Stimulated activated CD4-positive, alpha-beta T cell treated with anti-CD3 and anti-CD28 coated beads, Interleukin-15, amount 100 ng/mL, for 48 hours (primary cell): ENCODE results near the gene ZNF581.

ENCODE experiments used
- DNase-seq, 2 donors: peaks; one replicate each; pipeline ENCODE4 v3.0.0-alpha.2; 2020; ENCODE audit warnings: low read depth in 2 of 2

ZNF581 gene

DNA sequence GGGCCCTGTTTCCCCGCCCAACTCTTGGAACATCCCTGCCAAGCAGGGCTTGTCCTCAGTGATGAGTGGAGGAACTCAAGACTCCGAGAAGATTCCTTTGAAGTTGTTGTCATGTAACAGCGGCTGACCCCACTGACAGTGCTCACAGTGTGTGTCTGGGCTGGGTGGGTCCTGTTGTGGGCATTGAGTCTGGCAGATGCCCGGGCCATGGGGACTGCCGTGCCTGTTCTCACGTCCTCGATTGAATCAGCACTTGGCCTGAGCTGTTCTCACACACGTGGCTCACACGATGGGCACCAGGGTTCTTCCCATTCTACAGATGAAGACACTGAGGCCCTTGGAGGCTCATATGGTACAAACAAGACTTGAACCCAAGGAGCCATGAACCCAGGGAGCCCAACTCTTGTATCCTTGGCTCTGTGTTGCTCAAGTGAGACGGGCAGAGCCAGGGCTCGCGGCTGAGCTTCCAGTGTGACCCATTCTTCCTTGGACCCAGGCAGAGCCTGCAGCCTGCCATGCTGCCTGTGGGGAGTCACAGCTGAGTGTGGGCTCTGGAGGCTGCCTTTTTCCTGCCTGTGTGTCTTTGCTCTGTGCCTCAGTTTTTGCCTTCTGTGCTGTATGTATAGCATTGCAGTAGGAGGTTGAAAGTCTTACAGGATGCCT lies 23.0 kb downstream of the ZNF581 start:
- no peak for DNase-seq

DNA sequence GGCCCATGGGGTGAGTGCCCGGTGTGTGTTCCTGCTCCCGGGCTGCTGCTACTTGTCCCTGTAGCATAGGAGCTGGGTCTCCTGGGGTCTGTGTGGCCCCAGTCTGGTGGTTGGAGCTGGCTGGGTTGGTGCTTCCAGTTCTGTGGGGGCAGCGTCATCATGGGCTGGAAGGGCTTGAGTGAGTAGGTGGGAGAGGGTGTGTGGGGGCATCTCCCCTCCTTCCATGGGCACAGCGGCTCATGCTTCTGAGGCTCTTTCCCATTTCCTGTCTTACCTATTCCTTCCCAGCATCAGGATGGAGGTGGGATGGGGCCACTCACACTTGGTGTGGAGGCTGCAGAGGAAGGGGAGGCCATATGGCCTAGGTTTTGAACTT lies 23.5 kb downstream of the ZNF581 start:
- DNase-seq: no peak

DNA sequence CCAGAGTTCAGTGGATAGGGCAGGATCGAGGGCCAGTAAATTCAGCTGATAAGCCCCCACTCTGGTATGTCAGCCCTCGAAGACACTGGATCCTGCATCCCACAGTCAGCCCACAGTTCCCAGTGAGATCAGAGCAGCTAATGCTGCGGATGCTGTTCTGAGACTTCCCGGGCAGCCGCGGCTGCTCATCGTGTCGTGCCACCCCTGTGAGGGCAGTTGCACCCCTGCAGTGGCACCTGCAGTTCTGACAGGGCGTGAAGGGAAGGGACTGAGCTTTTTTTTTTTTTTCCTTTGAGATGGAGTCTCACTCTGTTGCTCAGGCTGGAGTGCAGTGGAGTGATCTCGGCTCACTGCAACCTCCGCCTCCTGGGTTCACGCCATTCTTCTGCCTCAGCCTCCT lies 24.1 kb downstream of the ZNF581 start:
- DNase-seq: no peak

DNA sequence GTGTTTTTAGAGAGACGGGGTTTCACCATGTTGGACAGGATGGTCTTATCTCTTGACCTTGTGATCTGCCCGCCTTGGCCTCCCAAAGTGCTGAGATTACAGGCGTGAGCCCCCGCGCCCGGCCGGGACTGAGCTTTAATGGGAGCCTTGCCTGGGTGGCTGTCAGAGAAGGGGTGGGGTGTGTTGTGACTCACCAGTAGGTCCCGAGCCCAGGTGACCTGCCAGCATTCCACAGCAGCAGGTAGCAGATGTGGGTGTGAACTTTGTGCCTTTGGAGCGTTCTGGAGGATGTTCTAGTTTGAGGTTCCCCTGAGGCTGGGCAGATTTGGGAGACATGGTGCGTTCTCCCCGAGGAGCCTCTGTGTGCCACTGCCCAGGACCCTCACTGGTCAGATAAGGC lies 24.5 kb downstream of the ZNF581 start:
- no peak for DNase-seq

DNA sequence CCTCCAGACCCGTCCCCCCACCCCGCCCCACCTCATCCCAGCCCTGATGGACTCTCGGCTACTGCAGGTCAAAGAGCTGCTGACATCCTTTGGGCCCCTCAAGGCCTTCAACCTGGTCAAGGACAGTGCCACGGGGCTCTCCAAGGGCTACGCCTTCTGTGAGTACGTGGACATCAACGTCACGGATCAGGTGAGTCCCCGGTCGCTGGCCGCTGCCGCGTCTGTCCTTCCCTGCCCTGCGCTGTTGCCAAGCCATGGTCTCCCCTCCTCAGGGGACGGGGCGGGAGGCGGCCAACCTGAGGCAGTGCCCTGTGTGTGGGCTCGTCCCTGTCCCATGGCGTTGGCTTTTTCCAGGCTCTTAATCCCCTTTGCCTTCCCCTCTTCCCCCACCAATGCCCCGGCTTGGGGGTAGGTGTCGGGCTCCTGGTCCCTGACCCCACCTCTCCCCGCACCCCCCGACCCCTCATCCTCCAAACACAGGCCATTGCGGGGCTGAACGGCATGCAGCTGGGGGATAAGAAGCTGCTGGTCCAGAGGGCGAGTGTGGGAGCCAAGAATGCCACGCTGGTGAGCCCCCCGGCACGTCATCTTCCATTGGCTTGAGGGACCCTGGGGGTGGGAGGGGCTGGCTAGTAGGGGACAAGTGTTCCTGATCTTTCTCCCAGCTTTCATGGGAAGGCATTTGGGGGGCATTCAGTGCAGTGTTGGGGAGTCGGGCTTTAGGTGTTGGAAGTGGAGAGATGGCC lies 25.3 kb downstream of the ZNF581 start:
- no peak for DNase-seq

DNA sequence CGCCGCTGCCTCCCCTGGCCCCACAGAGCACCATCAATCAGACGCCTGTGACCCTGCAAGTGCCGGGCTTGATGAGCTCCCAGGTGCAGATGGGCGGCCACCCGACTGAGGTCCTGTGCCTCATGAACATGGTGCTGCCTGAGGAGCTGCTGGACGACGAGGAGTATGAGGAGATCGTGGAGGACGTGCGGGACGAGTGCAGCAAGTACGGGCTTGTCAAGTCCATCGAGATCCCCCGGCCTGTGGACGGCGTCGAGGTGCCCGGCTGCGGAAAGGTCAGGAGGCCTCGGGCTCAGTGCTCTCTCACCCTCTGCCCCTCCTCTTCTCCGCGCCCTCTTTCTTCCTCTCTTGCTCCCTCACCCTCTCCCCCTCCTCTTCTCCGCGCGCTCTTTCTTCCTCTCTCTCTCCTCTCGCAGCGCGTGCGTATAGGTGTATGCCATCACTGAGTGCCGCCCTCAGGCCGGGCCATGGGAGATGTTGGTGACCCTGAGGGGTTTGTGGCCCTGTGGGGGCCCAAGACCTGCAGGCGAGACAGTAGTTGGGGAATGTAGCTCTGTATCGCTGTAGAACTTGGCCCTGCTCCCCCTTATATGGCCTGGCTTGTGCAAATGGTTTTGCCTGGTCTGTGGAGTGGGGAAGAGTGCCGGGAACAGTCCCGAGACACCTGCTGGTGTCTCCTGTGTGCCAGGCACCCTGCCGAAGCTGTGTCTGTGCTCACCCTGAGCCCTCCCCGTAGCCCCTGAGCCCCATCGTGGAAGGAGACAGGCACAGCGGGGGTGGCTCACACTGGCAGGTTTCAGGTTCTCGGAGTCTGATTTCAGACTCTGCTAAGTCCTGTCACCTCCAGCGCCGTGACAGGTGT lies 26.2 kb downstream of the ZNF581 start:
- no peak for DNase-seq

DNA sequence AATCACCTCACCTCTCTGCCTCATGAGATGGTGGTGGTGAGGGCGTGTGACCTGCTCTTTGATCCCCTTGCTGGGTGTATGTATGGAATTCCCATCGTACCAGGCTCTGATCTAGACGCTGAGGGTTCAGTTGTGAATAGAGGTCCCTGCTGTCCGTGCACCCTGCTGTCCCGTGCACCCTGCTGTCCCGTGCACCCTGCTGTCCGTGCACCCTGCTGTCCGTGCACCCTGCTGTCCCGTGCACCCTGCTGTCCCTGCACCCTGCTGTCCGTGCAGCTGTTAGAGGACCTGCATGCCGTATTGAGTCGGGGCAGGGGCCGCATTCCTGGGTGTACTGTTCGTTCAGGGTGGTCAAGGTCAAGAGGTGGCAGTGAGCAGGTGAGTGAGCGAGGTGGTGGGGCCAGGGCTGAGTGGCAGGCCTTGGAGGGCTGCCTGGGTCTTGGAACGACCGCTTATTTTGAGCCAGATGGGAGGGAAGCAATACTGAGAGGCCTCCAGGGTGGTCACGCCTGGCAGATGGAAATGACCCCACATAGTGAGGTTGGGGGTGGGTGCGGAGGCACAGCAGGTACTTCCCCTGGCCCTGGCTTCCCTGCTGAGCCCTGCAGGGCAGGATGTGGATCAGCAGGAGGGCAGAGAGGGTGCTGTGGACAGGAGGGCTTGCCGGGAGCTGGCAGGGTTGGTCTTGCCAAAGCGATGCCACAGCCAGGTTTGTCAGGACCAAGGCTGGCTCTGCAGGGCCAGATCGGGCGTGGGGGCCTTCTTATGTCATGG lies 27.0 kb downstream of the ZNF581 start:
- no peak for DNase-seq

DNA sequence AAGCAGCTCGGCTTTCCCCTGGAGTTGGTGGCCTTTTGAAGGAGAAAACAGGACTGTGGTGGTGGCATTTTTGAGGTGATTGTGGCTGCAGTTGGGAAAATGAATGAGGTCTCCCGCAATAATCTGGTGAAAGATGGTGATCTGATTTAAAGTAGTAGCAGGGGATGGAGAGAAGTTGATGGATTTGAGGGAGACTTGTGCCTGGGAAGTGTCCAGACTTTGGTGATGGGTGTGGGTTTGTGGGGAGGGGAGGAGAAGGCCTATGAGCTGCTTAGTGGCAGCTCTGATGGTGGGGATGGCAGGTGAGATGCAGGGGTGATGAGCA lies 27.6 kb downstream of the ZNF581 start:
- DNase-seq: no peak

DNA sequence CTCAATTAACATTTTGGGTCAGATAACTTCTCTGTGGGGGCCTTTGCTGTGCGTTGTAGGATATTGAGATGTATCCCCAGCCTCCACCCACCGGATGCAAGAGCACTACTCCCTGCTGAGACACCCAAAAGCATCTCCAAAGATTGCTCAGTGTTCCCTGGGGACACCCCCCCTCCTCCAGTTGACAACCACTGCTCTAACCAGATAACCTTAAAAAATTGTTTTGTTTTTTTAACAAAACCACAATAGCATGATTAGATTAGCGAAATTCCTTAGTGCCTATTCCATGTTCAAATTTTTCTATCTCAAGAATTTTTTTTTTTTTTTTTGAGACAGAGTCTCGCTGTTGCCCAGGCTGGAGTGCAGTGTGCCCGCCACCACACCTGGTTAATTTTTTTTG lies 29.0 kb downstream of the ZNF581 start:
- DNase-seq: no peak

DNA sequence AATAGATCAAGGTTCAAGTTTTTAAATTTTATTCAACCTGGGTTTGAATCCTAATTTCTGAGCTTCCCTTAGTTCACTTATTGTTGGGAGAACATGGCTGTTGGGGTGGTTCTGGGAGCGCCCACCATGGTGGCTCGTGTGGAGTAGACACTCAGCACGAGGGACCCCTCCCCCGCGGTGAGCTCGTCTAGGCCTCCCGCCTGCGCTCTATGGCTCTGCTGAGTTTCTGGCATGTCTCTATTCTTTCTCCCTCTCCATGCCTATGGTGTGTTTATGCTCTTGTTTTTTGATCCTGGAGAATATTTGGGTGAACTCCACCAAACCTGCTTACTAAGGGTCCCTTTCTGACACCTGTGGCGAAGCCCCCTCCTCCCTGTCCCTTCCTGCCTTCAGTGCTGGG lies 30.0 kb downstream of the ZNF581 start:
- DNase-seq: no peak

DNA sequence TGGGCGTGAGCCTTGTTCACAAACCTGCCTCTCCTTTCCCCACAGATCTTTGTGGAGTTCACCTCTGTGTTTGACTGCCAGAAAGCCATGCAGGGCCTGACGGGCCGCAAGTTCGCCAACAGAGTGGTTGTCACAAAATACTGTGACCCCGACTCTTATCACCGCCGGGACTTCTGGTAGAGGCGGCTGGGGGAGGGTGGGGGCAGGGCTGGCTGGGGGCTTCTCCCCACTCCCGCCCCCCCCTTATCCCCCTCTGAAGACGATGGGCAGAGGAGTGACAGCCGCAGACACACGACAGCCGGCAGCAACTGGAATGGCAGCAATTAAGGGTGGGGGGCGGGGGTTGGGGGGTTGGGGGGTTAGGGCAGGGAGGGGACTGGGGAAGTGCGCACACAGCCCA lies 30.4 kb downstream of the ZNF581 start:
- DNase-seq: no peak

DNA sequence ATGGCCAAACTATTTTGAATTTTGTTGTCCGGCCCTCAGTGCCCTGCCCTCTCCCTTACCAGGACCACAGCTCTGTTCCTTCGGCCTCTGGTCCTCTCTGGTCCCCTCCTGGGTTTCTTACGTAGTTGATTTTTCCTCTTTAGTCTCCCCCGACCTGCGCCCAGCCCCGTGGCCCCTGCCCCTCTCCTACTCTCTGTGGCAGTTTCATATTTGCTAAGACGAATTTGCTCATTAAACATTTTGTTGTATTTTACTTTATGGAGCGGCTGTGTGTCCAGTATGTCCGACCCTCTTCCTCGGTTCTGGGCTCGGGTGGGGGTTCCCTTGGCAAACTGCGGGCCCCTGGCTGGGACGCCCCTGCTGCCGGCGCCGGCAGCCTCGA lies 31.0 kb downstream of the ZNF581 start:
- DNase-seq: no peak

DNA sequence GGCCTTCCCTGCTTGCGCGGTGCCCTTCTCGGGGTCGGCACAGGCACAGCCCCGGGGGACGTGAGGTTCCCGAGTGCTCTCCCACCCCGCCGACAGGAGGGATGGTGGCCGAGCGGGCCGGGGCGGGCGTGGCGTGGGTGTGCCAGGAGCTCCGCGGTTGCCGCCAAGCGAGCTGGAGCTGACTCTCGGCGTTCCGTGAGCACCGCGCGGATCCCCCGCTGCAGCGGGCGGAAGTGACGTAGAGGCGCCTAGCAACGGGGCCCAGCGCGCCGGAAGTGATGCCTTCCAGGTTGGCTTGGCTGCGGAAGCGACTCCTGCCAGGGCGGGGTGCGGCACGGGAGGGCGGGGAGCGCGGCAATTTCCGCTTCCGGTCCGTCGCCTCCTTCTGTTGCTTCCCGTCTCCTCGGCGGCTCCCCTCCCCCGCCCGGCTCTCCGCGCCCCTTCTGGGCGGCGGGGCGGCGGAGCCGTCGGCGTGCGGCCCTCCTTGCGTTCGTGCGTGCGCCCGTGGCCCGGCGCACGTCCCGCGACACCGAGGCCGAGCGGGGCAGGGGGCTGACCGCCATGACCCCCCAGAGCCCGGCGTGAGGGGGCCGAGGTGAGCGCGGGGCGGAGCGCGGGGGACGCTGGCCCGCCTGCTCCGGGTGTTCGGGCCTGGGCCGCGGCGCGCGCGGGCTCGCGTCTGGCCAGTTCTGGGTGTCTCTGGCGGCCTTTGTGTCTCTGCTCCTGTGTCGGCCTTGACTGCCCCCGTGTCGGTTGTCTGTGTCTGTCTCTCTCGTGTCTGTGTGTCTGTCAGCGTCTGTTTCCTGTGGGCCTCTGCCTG lies 31.6 kb downstream of the ZNF581 start, which contains the start of gene EPN1:
Gene EPN1, plus strand, starts transcription at position 386 of the 820 bp plus-strand sequence. CDS start 3,402 bp downstream, outside the sequence.
- DNase-seq: peak; percentile 97

DNA sequence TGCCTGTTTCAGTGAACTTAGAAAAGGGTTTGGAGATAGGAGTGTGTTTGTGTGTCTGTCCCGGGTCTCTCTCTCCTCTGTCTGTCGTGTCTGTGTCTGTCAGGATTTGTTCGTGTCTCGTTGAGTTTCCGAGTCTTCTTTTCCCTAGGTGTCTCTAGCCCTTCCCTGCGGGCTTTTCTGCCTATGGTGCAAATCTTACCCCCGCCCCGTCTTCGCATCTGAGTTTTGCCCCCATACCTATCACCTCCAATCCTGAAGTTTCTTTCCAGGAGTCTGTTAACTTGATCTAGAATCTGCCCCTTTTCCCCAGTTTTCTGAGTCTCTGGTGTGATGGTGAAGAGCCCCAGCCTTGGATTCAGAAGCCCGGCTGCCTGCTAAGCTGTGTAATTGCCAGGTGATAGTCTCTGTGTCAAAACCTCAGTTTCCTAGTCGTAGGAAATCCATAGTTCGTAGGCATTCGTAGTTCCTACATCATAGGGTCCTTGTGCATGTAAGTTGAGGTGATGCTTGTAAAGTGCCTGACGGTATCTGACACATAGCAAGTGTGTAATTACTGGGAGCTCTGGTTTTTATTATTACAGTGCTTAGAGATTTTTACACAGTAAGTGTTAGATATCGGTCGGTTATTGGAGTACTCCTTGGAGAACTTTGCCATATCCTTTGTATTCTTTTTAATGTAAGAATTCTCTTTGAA lies 32.4 kb downstream of the ZNF581 start:
- no peak for DNase-seq

DNA sequence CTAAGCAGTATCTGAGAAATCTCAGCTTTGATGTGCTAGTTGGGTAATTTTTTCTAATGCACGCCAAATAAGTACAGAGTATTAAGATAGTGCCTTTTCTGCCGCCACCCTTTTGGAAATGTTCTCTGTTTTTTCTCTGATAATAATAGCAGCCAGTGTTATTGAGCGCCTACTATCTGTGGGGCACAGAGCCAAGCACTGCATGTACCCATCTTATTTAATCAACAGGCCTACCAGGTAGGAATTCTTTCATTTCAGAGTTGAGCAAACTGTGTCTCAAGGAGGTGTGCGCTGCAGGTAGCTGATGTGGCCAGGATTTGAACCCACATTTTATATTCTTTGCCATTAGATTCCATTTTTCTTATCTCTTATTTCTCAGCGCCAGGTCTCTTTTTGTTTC lies 32.9 kb downstream of the ZNF581 start:
- DNase-seq: no peak

DNA sequence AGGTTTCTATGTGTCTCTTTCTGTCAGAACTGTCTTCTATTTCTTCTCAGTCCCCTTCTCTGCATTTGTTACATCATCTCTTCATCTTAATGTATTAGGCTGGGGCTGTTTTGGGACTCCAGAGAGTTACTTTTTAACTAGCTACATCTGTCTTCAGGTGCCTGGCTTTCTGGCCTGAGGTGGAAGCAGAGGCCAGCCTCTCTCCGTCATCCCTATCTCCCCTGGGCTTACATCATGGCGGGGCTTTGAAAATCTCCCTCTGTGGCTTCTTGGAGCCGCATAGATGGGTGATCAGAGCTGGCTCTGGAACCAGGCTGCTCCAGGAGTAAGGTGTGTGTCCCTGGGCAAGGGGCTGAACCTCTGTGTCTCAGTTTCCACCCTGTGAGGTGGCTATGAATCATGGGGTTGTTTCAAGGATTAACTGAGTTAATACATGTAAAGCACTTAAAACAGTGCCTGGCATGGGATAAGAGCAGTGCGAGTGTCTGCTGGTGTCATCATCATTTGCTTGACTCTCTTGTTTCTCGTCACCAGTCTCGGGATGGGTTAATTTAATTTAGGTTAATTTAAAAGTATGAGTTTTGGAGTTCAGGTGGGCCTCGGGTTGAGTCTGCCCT lies 33.5 kb downstream of the ZNF581 start:
- no peak for DNase-seq

DNA sequence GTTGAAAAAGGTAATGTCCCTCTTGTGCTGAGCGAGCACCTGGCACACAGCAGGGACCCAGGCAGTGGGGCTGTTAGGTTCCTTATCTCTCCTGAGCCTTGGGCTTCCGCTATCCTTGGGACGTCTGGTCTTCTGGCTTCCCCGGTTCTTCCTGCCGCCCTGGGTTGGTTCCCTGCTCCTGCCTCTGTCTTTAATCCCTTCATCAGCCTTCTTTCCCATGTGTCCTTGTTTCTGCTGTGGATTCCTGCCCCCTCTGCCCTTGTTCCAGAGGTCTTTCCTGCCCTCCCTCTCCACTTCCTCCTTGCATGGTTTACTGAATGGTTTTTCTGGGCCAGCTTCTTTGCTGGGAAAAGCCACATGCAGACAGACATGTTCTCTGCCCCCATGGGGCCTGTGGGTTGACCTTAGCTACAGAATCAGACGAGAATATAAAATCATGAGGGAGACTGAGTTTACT lies 34.2 kb downstream of the ZNF581 start:
- DNase-seq: no peak

DNA sequence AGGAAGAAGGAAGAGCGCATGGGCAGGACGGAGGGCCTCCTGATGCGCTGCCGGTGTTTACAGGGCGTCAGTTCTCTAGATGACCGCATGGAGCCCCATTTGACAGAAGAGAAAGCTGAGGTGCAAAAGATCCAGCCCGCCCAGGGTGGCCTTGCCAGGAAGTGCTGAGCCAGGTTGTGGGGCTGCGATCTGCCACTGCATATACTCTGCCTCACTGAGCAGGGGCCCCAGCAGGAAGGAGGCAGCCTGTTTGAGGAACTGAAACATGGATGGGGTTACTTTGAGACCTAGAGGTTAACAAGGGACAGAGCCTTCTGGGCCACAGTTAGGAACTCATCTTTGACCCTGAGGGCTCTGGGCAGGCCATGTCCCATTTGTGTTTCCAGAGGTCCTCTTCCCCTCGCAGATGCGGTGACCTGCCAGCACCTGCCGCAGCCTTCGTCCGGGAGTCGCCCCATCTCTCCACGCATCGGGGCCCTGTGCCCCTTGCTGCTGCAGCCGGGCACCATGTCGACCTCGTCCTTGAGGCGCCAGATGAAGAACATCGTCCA lies 34.7 kb downstream of the ZNF581 start:
- DNase-seq: no peak

DNA sequence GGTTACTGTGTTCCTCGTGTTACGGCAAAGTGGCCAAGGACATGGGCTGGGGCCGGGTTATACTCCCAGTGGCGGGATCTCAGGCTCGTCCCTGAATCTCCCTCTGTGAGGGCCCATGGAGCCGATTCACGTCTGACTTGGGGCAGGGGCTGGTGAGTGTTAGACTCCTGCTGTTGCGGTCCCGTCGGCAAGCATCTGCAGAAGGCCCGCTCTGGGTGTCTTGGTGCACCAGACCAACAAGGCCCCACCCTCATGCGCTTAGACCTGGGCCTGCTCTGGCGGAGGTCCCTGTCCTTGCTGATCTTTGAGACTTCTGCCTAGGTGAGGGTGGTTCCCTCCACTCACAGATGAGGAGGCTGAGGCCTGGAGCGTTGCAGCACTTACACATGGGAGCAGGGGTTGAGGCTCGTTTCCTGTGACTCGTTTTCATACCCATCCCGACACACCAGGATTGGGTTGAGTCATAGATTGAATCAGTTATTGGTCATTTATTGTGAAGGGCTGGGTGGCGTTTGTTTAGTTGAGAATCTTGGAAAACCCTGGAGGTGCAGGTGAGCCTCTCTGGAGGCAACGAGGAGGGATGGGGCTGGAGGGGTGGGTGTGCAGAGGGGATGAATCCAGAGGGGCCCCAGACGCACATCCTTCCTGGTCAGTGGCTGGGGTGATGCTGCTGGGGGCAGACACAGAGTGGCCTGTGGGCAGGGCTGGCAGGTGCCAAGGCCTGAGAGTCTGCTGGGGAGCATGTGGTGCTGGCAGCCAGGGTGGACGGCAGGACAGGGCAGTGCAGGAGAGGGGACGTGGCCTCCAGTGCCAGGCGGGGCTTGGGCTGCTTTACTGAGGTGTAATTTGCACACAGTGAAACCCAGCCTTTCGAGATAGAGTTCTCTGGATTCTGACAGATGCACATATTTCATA lies 36.2 kb downstream of the ZNF581 start:
- DNase-seq: no peak
